Testis (tissue), 3 donors: ENCODE results near the gene FAM240A. TPM values are rescaled to one million over a fixed set of nuclear protein-coding genes. Genes with fewer than 3 reads are reported as not detected.

ENCODE experiments used
- DNase-seq: peaks from one replicate; pipeline ENCODE4 v3.0.0-alpha.2; 2019
- H3K27ac ChIP-seq, 2 donors: fragments of 200-600 bp; sonication (generic); one replicate each; pipeline ENCODE4 v1.5.1; 2019
- H3K27me3 ChIP-seq: fragments of 200-600 bp; sonication (generic); one replicate; pipeline ENCODE4 v1.5.1; 2019
- H3K36me3 ChIP-seq: fragments of 200-600 bp; sonication (generic); one replicate; pipeline ENCODE4 v1.5.1; 2017; ENCODE audit warnings: low read depth; ENCODE audit errors: missing control alignments
- H3K4me1 ChIP-seq: fragments of 200-600 bp; sonication (generic); one replicate; pipeline ENCODE4 v1.5.1; 2019
- H3K4me3 ChIP-seq, 2 donors: fragments of 200-600 bp; sonication (generic); one replicate each; pipeline ENCODE4 v1.5.1; 2017 to 2019
- H3K9me3 ChIP-seq: fragments of 200-600 bp; sonication (generic); one replicate; pipeline ENCODE4 v1.5.1; 2017
- CTCF ChIP-seq, 3 experiments: fragments of 450-650 bp in 2 of 3; fragments of 200-600 bp in 1 of 3; sonication (generic) in 1 of 3; IDR thresholded peaks; one replicate each; pipeline ENCODE4 v1.5.1; 2016 to 2019; ENCODE audit warnings: antibody characterized with exemption in 3 of 3, mild to moderate bottlenecking in 2 of 3, moderate library complexity in 1 of 3
- POLR2A ChIP-seq: fragments of 450-650 bp; IDR thresholded peaks from one replicate; pipeline ENCODE4 v1.6.1; 2017; ENCODE audit warnings: antibody characterized with exemption, mild to moderate bottlenecking, moderate library complexity
- WGBS, 2 donors: methylation state at CpG; one replicate each; pipeline ENCODE4 v1.1.5; 2018; 5-methylcytosine and 5-hydroxymethylcytosine counted together
- intact Hi-C: fragments of 100-400 bp; cut with DNase I; formaldehyde crosslinking; loops from one replicate; pipeline ENCODE4 v1.15.1; 2023; ENCODE audit warnings: low total_unique reads
- polyA plus RNA-seq: library from polyadenylated mRNA; stranded (reverse); fragments of 350-450 nt; fragmentation: Illumina TruSeq; extraction: RNeasy Lipid Tissue Mini Kit (QIAGEN cat#74804); gene quantifications from one replicate; pipeline ENCODE4 v1.2.3, GENCODE V29; 2014; ENCODE audit warnings: low read depth, low replicate concordance; ENCODE audit not compliant: insufficient read depth
- total RNA-seq, 2 donors: library from RNA; depleted of rRNA; stranded (reverse); fragments of >200 nt; gene quantifications; one replicate each; pipeline ENCODE4 v1.2.3, GENCODE V29; 2016

FAM240A gene
- total and polyA plus RNA-seq, 3 donors from 2014 or later, result not detected

DNA sequence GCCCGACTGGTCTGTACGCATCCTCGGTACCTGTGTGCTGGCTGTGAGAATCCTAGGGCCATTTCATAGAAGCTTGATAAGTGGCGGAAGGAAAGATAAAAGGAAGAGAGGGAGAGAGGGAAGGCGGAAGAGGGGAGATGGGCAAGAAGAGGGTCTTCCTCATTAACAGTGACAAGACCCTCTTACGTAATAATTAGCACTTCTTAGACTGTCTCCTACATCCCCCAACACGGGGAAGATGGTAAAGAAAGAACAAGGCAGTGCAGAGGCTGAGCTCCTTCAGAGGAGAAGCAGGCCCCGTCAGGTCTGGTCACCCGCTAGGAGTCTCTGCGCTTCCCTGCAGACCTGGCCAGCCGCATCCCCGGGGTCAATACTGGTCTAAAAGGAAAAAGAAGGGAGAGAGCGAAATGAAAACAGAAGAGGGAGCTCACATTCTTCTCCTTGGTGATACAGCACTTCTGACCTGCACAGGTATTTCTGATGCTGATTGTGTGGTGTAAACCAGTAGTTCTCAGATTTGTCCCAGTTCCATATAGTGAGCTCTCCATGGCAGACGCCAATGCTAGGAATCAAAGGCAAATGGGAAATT is 19.0 kb upstream of the FAM240A start:
- Histone ChIP-seq H3K4me1 (no peaks in the 10 kb centered on the region), H3K4me3 (no peak overlapping the region), H3K27me3 (no peaks in the 10 kb centered on the region), H3K9me3 (no peaks in the 10 kb centered on the region), H3K36me3 (no peaks in the 10 kb centered on the region), H3K27ac (no peak overlapping the region)
- WGBS, 2 donors, result 85 to 90% methylated on average over 14 of the region's 14 CpGs
- TF ChIP-seq POLR2A, result no peak
- intact Hi-C loops, result no loop called here
- no peak for DNase-seq

GRCh38 chr3:46593979-46594378 is 18.3 kb upstream of the FAM240A start:
- H3K4me3 ChIP-seq, result no peak overlapping the region
- no peaks in the 10 kb centered on the region for H3K27me3 ChIP-seq
- intact Hi-C loops, result no loop called here
- H3K27ac ChIP-seq, result no peak overlapping the region
- TF ChIP-seq POLR2A, result no peak
- TF ChIP-seq CTCF (IDR thresholded peaks at IDR 0.05), result no peak
- no peaks in the 10 kb centered on the region for H3K36me3 ChIP-seq
- H3K4me1 ChIP-seq, result no peaks in the 10 kb centered on the region
- H3K9me3 ChIP-seq, result no peaks in the 10 kb centered on the region
- DNase-seq, result no peak

DNA sequence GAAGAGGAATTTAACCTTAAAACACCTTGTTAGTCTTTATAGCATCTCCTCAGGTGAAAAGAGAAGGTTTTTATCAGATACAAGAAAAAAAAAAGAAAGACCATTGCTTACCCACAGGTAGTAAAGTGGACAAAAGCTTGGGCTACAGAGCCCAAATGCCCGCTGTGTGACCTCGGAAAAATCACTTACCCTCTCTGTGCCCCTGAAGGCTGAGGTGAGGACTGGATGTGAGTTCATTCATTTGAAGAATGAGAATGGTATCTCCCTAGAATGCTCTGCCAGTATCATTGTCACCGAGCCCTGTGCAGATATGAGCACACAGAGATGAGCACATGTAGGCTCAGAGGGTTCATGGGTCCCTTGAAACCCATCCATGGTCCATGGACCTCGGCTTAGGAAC is 17.6 kb upstream of the FAM240A start:
- Histone ChIP-seq H3K27ac (no peak overlapping the region), H3K36me3 (no peaks in the 10 kb centered on the region), H3K4me3 (no peak overlapping the region), H3K27me3 (no peaks in the 10 kb centered on the region), H3K9me3 (no peaks in the 10 kb centered on the region), H3K4me1 (no peaks in the 10 kb centered on the region)
- no peak for DNase-seq
- intact Hi-C loops, result no loop called here
- 91 to 93% methylated on average over 4 of the region's 4 CpGs for WGBS, 2 donors
- no peak for TF ChIP-seq CTCF (IDR thresholded peaks at IDR 0.05)
- no peak for TF ChIP-seq POLR2A

- no peak overlapping the region for H3K4me3 ChIP-seq
- no peak overlapping the region for H3K27ac ChIP-seq
- no peaks in the 10 kb centered on the region for H3K4me1 ChIP-seq
- no peaks in the 10 kb centered on the region for H3K9me3 ChIP-seq
- TF ChIP-seq CTCF (IDR thresholded peaks at IDR 0.05), result no peak
- no peak for TF ChIP-seq POLR2A
- 87 to 89% methylated on average over 8 of the region's 8 CpGs for WGBS, 2 donors
- H3K27me3 ChIP-seq, result no peaks in the 10 kb centered on the region
- no peaks in the 10 kb centered on the region for H3K36me3 ChIP-seq
- intact Hi-C loops, result no loop called here
- no peak for DNase-seq
These were observed 16.5 kb upstream of the FAM240A start for GRCh38 chr3:46595819-46596314.

- Histone ChIP-seq H3K9me3 (no peaks in the 10 kb centered on the region), H3K36me3 (no peaks in the 10 kb centered on the region), H3K4me1 (no peaks in the 10 kb centered on the region), H3K27me3 (no peaks in the 10 kb centered on the region), H3K4me3 (no peak overlapping the region), H3K27ac (no peak overlapping the region)
- WGBS, 2 donors, result 86 to 97% methylated on average over 3 to 5 of the region's 5 CpGs
- intact Hi-C loops, result no loop called here
- TF ChIP-seq CTCF (IDR thresholded peaks at IDR 0.05) (no peak), POLR2A (no peak)
- no peak for DNase-seq
These were observed 12.7 kb upstream of the FAM240A start for GRCh38 chr3:46599590-46599989.
